ENCODE measurements around the gene PLCB1.

PLCB1 gene

DNA sequence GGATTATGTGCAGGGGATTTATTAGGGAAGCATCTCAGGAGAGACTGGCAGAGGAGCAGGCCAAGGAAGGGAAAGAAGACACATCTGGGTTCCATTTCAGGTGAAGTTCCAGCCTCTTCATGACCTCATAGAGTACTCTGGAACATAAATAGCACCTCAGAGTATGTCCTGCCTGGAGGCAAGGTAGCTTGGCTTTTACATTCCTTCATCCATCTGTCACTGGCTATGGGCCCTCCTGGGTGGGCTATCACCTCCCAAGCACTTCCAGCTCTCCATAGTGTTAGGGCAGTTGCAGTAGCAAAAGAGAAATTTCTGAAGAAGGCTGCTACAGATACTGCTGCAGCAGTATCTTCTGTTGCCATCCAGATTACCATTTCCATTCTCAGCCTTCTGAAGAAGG is 116.0 kb downstream of the PLCB1 start:
- no peak for DNase-seq

DNA sequence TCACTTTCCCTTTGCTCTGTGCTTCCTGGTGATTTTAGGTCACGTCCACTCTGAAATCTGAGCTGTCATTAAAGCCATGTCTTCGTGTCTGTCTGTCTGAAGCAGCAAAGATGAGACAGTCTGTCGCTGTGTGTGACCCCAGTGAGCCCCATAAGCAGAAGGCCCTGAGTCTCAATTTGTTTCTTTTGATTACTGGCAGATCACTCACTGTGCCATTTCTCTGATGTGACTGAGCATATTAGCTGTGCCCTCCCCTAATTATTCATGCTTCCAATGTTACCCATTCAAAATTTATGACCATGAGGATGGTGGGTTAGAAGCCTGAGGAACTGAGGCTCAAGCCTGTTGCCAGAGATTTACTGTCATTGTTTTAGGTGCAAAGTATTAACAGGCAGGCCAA is 117.6 kb downstream of the PLCB1 start:
- no peak for DNase-seq

DNA sequence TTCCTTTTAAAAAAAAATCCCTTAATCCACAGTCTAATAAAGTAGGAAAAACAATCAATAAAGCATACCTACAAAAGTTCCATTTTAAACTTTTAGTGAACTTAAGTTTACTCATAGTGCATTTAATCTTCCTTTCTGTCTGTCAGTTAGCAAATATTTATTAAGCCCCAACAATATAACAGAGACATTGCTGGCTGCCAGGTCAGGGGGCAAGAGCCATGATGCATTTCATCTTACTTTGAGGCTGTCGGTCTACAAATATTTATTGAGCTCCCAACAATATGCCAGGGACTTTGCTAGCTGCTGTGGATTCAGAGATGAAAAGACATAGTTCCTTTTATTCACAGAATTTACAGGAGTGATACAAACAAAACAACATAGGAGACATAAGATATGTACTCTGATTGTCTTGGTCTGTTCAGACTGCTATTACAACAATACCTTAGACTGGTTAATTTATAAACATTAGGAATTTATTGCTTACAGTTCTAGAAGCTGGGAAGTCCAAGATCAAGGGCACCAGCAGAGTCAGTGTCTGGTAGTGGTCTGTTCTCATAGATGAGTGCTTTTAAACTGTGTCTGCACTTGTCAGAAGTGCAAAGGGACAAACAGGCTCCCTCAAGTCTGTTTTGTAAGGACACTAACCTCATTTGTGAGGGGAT is 118.6 kb downstream of the PLCB1 start:
- DNase-seq: no peak

DNA sequence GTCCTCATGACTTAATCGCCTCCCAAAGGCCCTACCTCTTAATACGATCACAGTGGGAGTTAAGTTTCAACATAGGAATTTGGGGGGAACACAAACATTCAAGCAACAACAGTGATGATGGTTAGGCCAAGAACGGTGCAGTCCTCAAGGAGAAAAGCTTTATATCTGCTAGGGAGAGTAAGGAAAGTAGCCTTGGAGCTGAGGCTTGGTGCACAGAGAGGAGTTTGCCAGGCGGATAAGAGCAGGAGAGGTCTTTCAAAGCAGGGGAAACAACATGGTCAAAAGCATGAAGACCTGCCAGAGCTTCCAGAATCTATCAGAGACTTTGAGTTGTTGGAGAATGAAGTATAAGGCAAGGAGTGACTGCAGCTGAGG is 119.1 kb downstream of the PLCB1 start:
- DNase-seq: no peak

DNA sequence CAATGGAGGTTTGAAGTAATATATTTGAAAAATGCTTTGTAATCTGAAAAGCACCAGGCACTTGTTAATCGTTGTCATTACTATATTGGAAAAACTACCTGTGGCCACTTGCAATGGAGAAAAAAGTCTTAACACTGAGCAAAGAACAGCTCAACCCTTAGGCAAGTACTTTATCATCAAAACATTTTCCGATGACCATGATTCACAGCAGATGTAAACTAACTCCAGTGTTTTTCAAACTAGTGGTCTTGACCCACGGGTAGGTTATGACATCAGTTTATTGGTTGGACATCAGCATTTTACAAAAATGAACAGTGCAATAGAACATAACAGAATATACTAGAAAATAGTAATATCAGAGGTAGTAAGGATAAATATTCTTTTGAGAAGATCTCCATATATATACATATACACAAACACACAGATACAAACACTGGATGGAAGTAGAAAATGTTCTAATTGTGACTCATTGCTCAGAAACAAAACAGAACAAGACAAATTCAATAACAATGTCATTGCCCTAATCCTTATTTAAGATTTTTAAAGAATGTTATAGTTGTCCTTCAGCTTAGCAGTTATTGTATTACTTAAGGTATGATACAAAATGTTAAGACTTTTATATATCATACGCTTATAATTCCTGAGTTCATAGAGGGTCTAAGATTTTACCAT is 123.0 kb downstream of the PLCB1 start:
- no peak for DNase-seq

DNA sequence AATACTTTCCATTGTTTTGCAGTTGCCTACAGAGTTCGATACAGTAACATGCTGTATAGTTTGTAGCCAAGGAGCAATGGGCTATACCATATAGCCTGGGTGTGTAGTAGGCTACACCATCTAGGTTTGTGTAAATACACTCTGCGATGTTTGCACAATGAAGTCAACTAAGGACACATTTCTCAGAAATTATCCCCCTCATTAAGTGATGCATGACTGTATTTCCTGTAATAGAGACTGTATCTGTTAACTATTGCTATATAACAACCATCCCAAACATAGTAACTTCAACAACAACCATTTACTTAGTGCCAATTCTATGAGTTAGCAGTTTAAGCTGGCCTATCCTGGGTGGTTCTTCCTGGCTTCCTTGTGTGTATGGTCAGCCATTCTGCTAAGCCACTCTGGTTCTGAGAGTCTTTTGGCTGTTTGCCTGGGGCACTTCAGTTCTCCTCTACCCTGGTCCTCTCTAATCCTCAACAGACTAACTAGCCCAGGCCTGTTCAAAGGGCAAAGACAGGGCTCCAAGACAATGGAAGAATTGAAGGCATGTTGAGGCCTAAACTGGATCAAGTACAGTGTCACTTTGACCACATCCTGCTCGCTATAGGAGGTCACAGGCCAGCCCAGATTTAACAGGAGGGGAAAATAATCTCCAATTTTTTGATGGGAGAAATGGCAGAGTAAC is 124.0 kb downstream of the PLCB1 start:
- no peak for DNase-seq

DNA sequence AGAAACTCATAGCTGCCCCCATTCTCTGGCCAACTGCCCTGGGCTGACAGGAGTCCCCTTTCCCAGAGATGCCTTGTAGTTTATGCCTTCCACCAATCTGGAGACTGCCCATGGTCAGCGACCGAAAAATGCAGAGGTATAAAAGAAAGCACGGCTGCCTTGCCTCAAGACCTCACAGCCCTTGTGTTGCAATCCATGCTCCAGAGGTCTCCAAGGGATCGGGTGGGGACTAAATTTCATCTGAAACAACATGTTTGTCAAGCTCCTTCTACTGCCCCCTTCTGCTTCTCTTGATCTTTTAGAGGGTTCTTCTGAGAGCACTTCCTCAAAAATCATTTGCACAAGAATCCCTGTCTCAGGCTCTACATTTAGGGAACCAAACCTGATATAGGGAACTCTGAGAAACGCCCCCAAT is 128.8 kb downstream of the PLCB1 start:
- DNase-seq: no peak

DNA sequence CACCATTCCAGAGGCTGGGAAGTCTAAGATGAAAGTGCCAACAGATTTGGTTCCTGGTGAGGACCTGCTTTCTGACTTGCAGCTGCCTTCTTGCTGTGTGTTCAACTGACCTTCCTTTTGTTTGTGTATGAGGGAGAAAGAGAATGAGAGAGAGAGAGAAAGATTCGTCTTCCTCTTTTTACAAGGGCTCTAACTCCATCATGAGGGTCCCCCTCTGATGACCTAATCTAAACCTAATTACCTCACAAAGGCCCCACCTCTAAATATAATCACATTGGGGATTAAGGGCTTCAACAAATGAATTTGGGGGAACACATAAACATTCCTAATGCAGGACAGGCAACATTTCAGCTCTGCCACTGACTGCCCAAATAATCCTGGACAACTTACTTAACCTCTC is 130.7 kb downstream of the PLCB1 start:
- DNase-seq: no peak

DNA sequence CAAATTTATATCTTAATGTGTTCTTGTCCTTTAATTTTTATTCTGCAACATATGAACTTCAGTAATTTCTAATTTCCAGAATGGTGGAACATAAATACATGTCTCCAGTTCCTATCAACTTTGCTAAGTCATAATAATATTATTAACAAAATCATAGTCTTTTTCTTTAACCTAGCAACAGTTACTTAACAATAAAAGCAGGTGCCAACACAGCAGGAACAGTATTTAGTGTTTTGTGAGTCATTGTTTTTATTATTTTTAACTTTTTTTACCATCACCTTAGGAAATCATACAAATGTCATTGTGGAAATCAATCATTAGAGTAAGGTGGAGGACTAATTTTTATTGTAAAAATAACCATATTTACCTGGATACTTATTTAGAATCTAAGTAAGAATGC is 133.5 kb downstream of the PLCB1 start:
- no peak for DNase-seq

DNA sequence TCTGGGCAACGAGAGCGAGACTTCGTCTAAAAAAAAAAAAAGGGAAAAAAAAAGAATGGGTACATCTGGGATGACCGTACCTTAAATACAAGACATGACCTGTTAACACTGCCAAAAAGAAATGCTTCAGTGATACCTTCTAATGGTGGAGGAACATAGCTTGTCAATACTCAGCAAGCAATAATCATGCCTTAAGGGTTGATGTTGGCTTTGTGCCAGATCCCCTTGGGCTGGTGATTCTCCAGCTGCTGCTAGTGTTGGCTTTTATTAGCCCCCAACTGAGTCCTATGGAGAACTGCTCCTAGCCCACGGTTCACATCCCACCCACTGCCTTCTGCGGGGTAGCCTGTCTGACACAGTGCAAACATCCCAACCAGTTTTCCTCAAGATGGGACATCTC is 134.9 kb downstream of the PLCB1 start:
- DNase-seq: no peak

DNA sequence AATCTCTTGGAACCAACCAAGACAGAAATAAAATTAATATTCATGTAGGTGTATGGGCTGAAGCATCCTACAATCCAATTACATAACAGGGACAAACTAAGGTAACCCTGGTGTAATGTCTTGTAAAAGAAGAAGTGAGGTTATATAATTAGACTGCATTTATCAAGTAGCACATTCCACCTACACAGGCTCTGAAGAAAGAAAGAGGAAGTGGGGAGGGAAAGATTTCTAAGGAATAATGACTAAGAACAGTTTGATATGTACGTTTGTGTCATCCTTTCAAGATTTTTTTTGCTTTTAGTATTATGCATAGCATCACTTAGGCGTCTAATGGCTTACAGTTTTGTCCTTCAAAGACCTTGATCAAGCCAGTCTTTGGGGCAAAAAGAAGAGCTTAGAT is 139.7 kb downstream of the PLCB1 start:
- DNase-seq: no peak

DNA sequence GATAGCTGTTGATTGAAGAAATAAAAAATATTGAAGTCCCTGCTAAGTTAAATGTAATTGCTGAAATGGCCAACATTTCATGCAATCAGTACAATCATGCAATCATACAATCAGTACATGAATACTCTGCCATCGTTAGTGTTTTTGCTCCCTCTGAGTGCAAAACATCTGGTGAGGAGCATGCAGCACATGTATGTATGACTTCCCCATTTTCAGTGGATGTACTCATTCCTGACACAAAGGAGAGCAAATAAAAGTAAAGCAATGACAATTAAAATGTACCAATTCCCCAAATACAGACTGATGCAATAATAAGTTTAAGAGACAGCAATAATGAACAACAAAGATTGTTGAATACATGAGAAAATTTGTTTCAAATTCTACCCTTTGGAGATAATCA is 140.7 kb downstream of the PLCB1 start:
- no peak for DNase-seq

DNA sequence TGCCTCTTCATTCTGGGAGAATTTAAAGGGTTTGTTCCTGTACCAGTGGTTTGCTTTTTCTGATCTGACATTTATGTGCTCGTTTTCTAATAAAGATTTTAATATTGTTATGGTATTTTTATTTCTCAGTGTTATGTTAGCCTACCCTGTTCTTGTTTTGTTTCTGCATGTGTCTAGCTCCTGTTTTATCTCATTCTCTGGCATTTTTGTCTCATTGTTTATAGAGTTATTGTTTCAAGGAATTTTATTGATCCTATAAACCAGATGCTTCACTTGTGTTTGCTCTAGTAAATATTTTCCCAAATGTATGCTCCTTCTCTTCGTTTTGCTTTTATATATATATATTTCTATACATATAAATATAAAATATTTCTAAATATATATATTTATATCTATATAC is 152.8 kb downstream of the PLCB1 start:
- no peak for DNase-seq

DNA sequence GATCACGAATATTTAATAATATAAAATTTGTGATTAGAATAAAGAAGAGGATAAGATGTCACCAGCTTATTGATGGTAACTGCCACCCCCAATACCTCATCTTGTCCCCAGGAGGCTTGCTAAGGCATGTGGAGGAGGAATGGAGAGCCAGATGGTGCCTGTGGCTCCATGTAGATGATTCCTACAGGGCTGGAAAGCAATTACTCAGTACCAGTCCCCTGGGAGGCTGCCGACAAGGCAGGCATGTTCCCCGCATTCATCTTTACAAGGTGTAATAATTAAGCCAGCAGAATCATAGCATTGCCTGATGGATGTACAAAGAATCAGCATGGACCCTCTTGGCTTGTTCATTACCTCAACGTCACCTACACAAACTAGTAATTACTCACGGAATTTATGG is 155.3 kb downstream of the PLCB1 start:
- no peak for DNase-seq

DNA sequence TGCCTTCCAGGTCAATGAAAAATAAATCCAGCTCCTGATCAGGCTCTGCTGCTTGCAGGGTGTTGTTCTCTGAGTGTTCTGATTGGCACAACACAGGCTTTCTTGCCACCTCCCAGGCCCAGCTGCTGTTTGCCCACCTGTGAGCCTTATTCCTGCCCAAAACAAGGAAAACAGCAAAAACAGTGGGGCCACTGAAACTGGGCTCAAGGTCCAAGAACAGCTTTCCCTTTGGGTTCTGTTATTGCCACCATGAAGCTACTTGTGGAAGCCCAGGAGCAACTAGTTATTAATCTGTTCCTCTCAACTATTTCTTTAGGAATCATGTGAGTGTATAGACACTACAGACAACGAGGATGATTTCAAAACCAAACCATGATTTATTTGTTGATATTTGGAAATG is 159.1 kb downstream of the PLCB1 start:
- no peak for DNase-seq

DNA sequence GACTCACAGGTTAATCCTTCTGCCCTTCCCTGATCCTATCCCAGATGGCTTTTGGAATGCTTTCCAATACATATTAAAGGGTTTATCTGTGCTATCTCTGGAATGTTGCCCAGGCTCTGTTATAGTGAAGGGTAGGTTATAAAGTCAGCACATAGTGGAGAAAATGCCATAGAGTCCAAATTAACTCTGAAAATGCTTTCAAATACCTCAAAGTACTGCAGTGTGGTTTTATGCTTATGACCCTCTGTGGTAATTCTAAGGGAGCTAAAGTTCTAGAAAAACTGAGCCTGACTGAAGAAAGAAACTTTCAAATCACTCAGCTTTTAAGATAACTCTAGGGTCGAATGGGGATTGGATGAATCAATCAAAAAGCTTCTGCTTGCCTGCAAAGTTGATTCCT is 159.8 kb downstream of the PLCB1 start:
- DNase-seq: no peak

DNA sequence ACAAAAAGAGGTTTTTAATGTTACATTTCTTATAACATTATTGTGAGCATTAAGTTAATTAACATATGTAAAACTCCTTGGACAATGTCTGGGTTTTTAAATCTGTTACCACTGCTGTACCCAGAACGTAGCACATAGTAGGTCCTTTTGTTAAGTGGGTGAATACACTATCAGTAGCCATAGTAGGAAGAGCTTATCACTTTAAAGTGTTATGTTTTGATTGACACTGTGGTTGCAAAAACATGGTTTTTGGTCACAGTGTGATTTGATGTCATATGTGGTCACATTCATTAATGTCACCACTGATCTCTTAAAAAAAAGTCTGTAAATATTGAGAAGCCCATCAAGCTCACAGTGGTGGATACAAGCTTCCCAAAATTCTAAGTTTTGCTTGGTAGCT is 160.7 kb downstream of the PLCB1 start:
- DNase-seq: no peak

DNA sequence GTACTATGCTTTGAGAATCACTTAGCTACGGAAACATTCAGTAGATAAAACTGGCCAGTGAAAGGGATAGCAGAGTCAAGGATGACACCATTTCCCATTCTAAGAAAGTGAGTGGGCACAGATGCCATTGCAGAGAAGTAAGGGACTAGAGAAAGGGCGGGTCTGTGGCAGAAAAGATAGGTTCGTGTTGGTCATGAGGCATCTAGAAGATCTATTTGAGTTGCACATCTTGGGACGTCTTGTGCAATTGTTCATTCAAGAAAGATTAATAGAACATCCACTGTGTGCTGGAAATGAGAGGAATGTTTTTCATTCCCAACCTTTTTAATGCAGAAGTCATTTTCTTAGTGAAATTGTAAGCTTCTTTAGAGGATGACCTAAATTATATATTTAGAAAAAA is 161.7 kb downstream of the PLCB1 start:
- no peak for DNase-seq

DNA sequence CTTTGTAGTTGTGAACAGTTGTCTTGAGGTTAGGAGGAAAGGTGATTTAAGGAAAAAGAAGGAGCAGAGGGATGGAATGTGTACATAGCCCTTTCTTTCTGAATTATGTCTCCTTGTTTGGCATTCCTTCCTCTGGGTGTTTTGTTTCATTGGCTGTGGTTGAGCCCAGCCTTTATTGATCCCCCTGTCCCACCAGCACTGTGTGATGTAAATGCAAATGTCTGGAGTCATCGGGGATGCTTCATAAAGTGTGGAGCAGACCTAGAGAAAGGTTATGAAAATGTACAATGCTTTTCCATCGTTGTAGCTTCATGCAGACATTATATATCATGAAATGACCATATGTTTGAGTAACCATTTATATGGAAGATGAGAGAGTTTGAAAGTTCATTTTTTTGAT is 164.5 kb downstream of the PLCB1 start:
- DNase-seq: no peak

DNA sequence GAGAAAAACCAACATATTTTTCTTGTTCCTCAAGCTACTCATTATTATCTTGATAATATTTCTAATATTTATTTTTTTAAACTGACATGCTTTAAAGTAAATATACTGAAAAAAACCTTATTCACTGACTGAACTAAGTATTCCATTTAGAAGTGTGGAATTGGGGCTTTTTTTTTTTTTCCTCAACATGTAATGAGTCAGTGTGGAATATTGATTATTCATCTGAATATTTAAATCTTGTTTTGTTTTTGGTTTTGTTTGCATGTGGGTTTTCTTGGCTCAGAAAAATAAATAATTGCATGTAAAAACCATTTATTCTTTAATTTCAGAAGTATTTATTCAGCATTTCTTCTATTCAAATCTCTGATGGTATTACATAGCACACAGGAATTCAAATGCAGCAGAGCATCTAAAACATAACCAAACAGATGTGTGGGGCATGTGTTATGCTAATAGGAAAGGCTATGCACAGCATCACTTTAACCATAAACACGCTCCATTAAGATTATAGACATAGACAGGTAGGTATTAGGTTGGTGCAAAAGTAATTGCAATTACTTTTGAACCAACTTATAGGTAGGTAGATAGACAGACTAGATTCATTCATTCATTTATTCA is 166.5 kb downstream of the PLCB1 start:
- no peak for DNase-seq

DNA sequence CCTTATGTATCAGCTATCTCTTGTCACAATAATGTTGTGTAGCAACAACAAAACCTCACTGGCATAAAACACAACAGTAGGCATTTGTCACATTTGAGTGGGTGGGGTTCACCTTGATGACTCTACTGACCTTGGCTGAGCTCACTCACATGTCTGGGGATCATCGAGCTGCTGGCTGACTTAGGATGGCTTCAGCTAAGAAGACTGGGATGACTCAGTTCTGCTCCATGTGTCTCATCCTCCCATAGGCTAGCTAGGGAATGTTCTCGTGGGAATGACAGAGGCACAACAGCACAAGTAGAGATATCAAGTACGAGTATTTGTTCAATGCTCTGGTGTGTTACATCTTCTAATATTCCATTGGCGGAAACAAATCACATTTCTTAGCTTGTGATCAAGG is 167.9 kb downstream of the PLCB1 start:
- DNase-seq: no peak

DNA sequence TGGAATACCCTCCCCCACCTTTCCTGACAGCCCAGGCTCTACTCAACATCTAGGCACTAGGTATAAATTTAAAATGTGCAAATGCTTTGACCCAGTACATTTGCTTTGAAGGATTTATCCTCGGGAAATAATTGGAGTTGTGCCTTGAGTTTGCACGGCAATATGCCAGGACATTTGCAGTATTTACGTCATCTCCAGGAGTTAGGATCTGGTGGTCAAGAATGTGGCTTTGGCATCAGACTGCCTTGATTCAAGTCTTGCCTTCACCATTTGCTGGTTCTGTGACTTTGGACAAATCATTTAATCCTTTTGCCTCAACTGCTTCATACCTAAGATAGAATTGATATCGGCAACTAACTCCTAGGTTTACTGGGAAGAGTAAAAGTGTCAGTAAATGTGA is 169.6 kb downstream of the PLCB1 start:
- no peak for DNase-seq

DNA sequence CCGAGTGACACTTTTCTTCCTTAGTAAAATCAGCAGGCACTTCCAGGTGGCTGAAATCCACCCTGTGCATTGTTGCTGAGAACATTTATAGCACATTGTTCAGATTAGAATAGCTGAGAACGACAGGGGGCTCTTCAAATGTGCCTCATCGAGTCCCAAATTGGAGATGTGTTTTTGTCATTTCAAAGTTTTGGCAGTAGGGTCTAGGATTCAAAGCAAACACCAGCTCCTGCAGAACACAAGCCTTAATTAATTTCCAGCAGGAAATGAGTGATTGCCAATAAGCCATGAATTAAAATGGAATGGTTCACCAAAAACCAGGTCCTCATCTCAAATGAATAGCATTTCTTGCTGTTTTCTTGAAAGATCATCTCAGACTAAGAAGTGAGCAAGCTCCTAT is 171.6 kb downstream of the PLCB1 start:
- DNase-seq: no peak

DNA sequence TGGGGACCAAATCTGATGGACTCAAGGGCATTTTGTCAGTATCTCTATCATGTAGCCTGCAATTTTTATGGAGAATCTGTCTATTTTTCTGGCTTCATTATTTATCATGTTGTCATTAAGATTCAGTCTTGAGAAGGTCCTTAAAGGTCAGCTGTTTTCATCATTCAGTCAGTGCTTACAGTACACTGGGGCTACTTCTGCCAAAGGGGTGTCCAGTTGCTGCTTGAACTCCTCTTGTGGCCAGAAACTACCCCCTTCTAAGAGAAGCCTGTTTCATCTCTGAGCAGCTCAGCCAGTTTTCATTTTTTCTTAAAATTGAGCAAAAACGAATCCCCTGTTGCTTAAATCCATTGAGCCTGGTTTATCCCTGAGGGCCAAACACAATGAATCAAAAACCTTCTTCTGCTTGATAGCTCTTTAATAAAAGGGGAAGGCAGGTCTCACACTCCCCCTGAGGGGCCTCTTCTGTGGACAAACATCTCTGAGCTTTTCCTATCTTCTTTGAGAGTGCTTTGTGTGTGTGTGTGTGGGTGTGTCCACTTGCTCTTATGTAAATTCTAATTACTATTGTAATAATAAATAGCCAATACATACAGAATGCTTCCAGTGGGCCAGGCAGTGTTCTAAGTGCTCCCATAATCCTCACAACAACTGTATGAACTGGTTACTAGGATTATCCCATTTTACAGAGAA is 172.2 kb downstream of the PLCB1 start:
- no peak for DNase-seq

Data from CD4-positive, alpha-beta T cell treated with Interferon gamma for 1 hour (primary cell).